GM15510 (cell line): ENCODE results near the gene GABARAPL1.

Source experiments
- POLR2A ChIP-seq: IDR thresholded peaks from 3 replicates; pipeline ENCODE4 v1.6.1; 2011; ENCODE audit warnings: borderline replicate concordance; ENCODE audit not compliant: insufficient read length; ENCODE audit errors: extremely low read depth

The GABARAPL1 gene

DNA sequence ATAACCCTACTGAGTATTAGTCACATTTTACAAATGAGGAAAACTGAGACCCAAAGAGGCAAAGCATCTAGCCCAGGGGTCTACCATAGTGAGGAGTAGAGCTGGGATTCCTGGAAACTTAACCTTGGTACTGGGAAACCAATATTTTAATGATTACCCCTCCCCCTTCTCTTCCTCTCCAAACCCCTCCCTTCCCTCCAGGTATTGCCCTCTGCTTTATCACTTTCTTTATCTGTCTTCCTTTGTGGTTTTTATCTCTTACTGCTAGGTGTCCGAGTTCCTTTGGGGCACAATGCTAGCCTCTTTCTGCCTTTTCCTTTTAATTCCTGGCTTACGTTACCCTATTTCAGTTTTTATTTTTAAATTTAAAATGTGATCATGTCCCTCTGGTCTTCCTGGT lies 2.8 kb downstream of the GABARAPL1 start:
- TF ChIP-seq POLR2A, result no peak

DNA sequence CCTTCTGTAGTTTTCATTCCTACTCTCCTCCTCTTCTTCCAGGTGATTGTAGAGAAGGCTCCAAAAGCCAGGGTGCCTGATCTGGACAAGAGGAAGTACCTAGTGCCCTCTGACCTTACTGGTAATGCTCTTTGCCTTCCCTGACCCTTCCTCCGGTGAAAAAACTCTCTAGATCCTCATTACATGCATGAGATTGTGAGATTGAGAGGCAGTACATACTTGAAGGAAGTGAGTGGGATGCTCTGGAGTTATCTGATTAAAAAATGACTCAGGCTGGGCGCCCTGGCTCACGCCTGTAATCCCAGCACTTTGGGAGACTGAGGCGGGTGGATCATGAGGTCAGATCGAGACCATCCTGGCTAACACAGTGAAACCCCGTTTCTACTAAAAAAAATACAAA lies 5.3 kb downstream of the GABARAPL1 start:
- no peak for TF ChIP-seq POLR2A

DNA sequence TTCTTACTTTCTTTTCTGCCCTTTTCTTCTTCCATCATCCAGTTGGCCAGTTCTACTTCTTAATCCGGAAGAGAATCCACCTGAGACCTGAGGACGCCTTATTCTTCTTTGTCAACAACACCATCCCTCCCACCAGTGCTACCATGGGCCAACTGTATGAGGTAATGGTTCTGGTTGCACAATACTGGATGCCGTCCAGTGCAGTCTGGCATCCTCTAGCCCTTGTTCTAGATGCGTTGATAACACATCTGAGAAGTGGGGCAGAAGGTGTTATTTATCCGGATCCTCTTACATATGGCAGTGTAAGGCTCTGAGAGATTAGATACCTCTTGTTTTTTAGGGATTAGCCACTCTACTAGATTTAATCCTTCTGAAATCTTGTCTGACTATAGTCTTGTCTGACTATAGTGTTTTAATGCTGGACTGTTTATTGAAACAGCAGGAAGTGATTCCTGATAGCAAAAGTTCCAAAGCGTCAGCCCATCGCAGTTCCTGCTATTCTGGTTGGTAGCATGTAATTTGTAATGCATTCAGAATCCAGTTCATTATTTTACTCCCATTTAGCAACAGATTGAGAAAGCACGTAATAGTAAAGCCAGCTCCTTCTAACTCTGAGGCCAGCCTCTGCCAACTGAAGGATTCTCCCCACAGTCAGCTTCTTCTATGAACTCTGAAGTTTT lies 7.9 kb downstream of the GABARAPL1 start:
- no peak for TF ChIP-seq POLR2A

DNA sequence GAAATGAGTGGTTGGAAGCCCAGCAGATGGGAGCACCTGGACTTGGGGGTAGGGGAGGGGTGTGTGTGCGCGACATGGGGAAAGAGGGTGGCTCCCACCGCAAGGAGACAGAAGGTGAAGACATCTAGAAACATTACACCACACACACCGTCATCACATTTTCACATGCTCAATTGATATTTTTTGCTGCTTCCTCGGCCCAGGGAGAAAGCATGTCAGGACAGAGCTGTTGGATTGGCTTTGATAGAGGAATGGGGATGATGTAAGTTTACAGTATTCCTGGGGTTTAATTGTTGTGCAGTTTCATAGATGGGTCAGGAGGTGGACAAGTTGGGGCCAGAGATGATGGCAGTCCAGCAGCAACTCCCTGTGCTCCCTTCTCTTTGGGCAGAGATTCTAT lies 9.2 kb downstream of the GABARAPL1 start:
- no peak for TF ChIP-seq POLR2A

DNA sequence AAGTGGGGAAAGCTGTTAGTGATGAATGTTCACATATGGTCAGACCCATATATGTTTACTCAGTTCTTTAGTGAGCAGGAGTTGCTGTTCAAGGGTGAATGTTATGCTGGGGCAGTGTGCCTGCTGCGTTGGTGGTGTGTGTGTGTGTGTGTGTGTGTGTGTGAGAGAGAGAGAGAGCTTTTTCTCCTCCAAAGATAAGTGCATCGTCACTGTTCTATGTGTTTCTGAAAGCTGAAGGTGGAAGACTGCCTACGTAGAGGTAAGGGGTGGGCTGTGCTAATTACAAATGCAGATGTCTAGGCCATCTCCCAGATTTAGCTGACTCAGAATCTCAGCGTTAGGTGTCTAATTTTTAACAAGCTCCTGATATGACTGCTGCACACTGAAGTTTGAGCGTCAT lies 10.5 kb downstream of the GABARAPL1 start:
- no peak for TF ChIP-seq POLR2A

DNA sequence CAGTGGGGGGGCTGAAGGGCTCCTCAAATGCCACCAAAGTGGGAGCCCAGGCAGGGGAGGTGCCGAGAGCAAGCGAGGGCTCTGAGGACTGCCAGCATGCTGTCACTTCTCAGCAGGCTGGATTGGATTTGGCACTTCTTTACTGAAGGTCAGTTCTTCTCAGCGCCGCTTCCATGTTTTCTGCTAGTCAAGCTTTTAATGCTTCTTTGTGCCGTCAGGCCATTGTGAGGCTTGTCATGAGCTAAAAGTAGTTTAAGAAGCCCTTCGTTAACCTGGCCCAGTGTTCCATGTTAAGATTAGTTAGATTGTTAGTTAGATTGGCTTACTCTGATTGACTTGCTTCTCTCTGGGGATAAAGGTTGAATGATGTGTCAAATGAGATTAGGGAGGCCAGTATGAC lies 13.4 kb downstream of the GABARAPL1 start:
- TF ChIP-seq POLR2A, result no peak

DNA sequence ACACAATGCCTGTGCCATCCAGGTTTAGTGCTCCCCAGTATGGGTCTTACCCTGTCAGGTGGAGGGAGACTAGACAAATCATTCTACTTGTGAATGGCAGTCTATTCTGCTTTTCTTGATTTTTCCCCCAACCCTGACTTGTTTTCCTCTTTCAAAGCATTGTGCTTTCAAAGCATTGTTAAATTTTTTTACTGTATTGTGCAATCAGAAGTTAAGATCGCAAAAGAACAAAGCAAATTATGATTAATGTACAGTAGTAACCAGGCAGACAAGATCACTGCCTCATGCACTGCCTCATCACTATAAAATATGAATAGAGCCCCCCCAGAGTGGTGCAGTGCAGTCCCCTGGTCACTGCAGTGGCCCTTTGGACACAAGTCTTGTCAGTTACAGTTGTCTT lies 14.1 kb downstream of the GABARAPL1 start:
- no peak for TF ChIP-seq POLR2A

DNA sequence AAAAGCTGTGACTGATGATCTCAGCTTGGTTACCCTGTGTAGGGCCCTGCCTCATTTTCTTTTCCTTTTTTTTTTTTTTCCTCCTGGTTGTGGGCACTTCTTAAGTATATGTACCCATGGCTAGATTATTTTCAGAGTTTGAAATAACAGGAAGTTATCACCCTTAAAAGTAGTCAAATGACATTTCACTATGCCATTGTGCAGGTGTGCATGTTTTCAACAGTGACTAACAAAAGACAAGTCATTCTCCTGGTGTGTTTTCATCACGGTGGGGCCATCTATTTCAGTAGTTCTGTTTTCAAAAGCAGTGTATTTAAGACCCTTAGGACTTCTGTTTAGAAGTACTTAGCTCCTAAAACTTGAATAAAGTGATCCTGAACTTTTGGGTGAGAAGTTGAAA lies 15.0 kb downstream of the GABARAPL1 start:
- no peak for TF ChIP-seq POLR2A

DNA sequence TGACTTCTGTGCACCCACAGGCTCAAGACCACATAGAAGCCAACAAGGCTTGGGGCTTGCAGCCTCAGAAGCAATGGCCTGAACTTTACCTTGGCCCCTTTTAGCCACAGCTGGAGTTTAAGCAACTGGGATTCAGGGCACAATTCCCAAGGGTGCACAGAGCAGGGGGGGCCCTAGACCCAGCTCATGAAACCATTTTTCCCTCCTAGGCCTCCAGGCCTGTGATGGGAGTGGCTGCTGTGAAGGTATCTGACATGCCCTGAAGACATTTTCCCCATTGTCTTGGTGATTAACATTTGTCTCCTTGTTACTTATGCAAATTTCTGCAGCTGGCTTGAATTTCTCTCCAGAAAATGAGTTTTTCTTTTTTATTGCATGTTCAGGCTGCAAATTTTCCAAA lies 21.9 kb downstream of the GABARAPL1 start:
- TF ChIP-seq POLR2A, result no peak

DNA sequence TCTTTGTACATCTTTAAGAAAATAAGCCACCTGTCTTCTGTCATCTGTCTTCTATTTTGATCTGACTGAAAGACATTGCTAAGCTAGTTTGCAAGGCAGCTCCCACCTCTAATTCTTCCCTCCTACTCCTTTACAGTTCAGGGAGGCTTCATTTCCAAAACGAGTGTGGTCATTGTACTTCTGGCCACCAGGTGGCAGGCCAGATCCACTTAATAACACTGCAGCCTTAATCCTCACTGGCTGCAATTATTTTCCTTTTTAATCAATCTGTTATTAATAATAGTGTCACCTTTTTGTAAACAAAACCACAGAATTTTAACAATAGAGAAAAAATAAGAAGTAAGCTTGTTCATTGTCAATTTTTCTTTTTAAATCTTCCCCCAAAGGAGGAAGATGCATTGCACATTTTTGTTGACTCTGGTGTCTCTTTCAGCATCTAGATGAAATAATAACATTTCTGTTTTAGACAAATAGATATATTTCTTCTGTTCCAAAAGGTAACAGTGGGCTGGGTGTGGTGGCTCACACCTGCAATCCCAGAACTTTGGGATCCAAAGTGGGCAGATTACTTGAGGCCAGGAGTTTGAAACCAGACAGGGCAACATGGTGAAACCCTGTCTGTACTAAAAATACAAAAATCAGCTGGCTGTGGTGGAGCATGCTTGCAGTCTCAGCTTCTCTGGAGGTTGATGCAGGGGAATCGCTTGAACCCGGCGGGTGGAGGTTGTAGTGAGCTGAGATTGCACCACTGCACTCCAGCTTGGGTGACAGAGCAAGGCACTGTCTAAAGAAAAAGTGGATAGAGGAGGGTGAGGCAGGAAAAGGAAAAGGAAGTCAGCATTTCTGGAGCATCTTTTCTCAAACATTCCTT lies 23.3 kb downstream of the GABARAPL1 start:
- TF ChIP-seq POLR2A, result no peak

DNA sequence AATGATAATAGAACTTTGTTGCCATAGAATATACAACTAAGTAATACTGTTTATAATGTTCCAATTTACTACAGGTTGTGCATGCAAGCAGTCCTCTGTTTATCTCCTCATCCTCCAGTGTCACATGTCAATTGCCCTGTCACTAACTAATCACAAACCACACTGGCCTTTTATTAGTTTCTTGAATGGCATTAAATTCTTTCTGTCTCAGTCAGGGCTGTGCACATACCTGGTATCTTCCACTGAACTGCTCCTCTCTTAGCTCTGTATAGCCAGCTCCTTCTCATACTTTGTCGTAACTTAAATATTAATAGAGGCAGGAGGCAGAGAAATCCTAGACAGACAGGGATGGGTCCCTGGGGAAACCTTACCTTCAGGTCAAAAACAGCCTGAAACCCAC lies 24.0 kb downstream of the GABARAPL1 start:
- TF ChIP-seq POLR2A, result no peak

DNA sequence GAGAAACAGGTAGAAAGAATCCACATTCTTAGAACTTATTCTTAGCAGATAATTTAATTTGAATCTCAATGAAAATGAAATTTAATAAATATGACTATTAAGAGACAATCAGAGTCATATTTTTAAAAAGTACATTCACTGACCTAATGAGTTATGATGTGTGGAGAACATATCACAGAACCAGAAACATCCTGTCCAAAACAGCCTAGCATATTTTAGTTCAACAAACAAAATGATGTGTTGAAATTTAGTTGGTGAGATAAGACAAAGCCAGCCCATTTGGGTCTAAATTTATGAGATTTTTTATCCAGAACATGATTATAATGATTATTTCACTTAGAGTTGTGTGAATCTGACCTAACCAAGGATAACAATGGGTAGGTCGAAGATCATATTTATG lies 25.8 kb downstream of the GABARAPL1 start:
- TF ChIP-seq POLR2A, result no peak

DNA sequence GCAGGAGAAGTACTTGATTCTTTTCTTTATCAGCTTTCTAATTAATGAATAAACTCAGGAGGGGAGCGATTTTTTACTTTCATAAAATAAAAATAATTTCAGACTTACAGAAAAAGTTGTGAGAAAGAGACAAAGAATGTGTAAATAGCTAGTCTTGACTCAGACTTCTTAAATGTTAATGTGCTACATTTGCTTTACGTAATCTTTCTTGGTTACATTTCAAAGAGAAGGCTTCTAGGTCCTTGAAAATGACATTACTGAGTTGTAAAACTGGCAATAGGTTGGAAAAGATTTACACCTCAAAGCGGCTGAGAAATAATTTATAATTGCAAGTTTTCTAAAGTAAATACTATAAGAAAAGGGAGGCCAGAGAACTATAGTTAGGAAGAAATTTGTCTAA lies 28.6 kb downstream of the GABARAPL1 start:
- no peak for TF ChIP-seq POLR2A

DNA sequence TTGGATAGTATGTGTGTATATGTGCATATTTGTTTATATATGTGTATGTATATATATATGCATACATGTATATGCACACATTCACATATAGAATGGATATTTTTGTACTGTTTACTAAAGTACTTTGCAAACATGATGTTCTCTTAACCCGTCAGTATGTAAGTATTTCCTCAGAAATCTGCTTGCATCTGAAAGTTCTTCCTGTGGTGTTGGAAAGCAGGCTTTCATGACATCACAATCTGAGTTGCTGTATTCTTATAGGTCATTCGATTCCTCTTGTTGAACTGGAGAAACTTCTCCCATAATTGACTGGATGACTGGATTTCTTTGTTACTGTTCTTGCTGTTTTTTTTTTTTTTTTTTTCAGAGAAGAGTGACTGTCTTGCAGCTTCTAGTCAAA lies 29.1 kb downstream of the GABARAPL1 start:
- no peak for TF ChIP-seq POLR2A

DNA sequence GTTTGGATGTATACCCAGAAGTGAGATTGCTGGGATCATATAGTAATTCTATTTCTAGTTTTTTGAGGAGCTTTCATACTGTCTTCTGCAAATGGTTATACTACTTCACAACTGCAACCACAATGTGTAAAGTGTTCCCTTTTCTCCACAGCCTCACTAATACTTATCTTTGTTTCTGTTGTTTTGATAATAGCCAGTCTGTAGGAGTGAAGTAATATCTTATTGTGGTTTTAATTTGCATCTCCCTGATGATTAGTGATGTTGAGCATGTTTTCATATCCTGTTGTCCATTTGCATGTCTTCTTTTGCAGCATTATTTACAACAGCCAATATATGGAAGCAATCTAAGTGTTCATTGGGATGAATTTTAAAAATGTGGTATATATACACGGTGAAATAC lies 29.9 kb downstream of the GABARAPL1 start:
- no peak for TF ChIP-seq POLR2A

DNA sequence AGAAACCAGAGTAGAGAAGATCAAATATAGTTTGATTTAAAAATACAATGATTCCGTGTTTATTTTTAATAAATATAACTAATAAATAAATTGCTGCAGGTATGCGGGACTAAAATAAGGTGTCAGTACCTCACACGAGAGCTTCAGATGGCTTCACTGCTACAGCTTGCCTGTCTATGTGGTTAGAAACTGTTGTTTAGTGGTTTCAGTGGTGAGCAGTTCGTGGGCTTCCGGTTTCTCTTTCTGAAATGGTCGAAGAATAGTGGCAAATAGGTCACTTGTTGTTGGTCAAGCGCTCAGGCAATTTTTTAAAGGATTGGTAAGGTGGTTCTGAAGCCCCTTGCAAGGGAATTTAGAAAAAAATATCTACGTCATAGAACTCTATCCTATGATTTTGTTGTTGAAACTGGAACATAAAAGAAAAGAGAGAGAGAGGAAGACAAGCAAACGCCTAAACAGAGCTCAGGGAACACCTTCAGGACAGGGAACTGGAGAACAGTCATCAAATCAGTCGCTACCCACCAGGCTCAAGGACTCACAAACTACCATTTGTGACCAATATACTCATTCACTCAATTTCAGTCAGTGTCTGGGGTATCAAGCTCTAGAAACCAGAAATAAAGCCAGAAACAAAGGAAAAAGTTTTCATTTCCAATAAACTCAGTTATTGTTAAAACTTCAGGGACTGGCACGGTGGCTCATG lies 31.3 kb downstream of the GABARAPL1 start:
- TF ChIP-seq POLR2A, result no peak

DNA sequence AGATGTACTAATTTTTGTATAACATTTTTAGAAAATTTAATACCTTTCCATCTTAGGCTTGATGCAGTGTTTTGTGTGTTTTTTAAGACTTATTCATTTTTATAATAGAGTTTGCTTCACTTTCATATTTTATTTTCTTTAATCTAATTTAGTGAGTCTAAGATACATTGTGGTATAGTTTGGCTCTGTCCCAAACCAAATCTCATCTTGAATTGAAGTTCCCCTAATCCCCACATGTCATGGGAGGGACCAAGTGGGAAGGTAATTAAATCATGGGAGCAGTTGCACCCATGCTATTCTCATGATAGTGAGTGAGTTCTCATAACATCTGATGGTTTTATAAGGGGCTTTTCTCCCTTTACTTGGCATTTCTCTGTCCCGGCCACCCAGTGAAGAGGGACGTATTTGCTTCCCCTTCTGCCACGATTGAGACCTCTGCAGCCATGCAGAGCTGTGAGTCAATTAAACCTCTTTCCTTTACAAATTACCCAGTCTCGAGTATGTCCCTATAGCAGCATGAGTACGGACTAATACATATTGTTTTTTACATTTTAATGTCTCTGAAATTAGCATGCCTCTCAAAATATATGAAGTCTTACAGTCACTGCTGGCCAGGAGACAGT lies 34.9 kb downstream of the GABARAPL1 start:
- TF ChIP-seq POLR2A, result no peak
